Endothelial cell of umbilical vein (primary cell): ENCODE measurements around the gene TMEM35B. TPM values are rescaled to one million over a fixed set of nuclear protein-coding genes. Genes with fewer than 3 reads are reported as not detected.

Source experiments
- BruUV-seq: library from RNA; stranded (reverse); fragments of 400-500 nt; replicated peaks from 2 replicates; lab custom pipeline; 2021; lab: Mats Ljungman, UMichigan
- CTCF ChIA-PET: fragments of 300-600, 350-600 bp; sonication (Branson Sonifier 250); formaldehyde crosslinking; loops from one replicate; lab custom pipeline; 2021; ENCODE audit warnings: antibody characterized with exemption, inconsistent platforms; lab: Charles Lee
- POLR2A ChIA-PET: fragments of 300-600, 350-600 bp; sonication (Branson Sonifier 250); formaldehyde crosslinking; loops from one replicate; lab custom pipeline; 2021; ENCODE audit warnings: antibody characterized with exemption, inconsistent platforms; lab: Charles Lee
- DNase-seq: peaks from one replicate; pipeline ENCODE4 v3.0.0-alpha.2; 2011; ENCODE audit warnings: low read depth, low spot score
- FAIRE-seq: peaks from 2 replicates; lab custom pipeline; 2011; peaks lifted over from hg19 to GRCh38; lab: Jason Lieb, UNC
- H2AFZ ChIP-seq: 2 replicates; pipeline ENCODE4 v1.6.0; 2012; ENCODE audit warnings: low read depth, low read length, control low read depth, inconsistent platforms
- H3K27ac ChIP-seq: 2 replicates; pipeline ENCODE4 v1.5.1; 2011; ENCODE audit warnings: low read depth, mild to moderate bottlenecking, control low read depth, low read length, moderate library complexity; ENCODE audit not compliant: insufficient read depth
- H3K27me3 ChIP-seq, 2 experiments: 2 replicates each; pipeline versions ENCODE4 v1.6.0 to v1.6.1; 2011; ENCODE audit warnings: low read length in 2 of 2, mixed read lengths in 1 of 2; ENCODE audit not compliant: control insufficient read depth in 2 of 2, insufficient read depth in 2 of 2
- H3K36me3 ChIP-seq, 2 experiments: 2 replicates in 1 of 2; 3 replicates in 1 of 2; pipeline ENCODE4 v1.5.1; 2011; ENCODE audit warnings: low read length in 2 of 2, mild to moderate bottlenecking in 1 of 2, moderate library complexity in 1 of 2; ENCODE audit not compliant: control insufficient read depth in 2 of 2, insufficient read depth in 2 of 2; ENCODE audit errors: extremely low read depth in 1 of 2
- H3K4me1 ChIP-seq: 3 replicates; pipeline ENCODE4 v1.5.1; 2011; ENCODE audit warnings: mild to moderate bottlenecking, low read length; ENCODE audit not compliant: control insufficient read depth, insufficient read depth; ENCODE audit errors: extremely low read depth
- H3K4me2 ChIP-seq: 2 replicates; pipeline ENCODE4 v1.6.1; 2011; ENCODE audit warnings: low read length, control low read depth, mixed read lengths; ENCODE audit not compliant: insufficient read depth
- H3K4me3 ChIP-seq, 3 experiments: fragments of 200-600 bp in 1 of 3; sonication (generic), shearing (Covaris generic) in 1 of 3; replicated peaks in 1 of 3; 2 replicates each; pipeline ENCODE4 v1.5.1; 2011 to 2016; ENCODE audit warnings: control low read depth in 3 of 3, low read length in 3 of 3, mild to moderate bottlenecking in 2 of 3, inconsistent platforms in 1 of 3, low read depth in 1 of 3, moderate library complexity in 1 of 3; ENCODE audit not compliant: insufficient read depth in 1 of 3
- H3K79me2 ChIP-seq: 2 replicates; pipeline ENCODE4 v1.6.0; 2012; ENCODE audit warnings: low read length, inconsistent platforms; ENCODE audit not compliant: control insufficient read depth, insufficient read depth
- H3K9ac ChIP-seq: replicated peaks from 2 replicates; pipeline ENCODE3; 2011; ENCODE audit warnings: low read length, control low read depth; ENCODE audit not compliant: insufficient read depth; ENCODE audit errors: extremely low read depth
- H3K9me1 ChIP-seq: replicated peaks from 3 replicates; pipeline ENCODE4 v1.6.0; 2011; ENCODE audit warnings: mild to moderate bottlenecking, low read length; ENCODE audit not compliant: control insufficient read depth, insufficient read depth; ENCODE audit errors: extremely low read depth
- H3K9me3 ChIP-seq: replicated peaks from 2 replicates; pipeline ENCODE4 v1.5.1; 2012; ENCODE audit warnings: low read length, inconsistent platforms; ENCODE audit not compliant: control insufficient read depth, insufficient read depth
- H4K20me1 ChIP-seq: replicated peaks from 2 replicates; pipeline ENCODE3; 2011; ENCODE audit warnings: mild to moderate bottlenecking, low read length; ENCODE audit not compliant: control insufficient read depth, insufficient read depth; ENCODE audit errors: extremely low read depth
- FOS ChIP-seq: IDR thresholded peaks from 2 replicates; pipeline ENCODE4 v1.6.1; 2011; ENCODE audit warnings: mild to moderate bottlenecking, low read length, moderate library complexity, borderline replicate concordance; ENCODE audit not compliant: insufficient read depth
- dilution Hi-C: fragments of 300-500 bp; cut with MboI; formaldehyde crosslinking; loops from one replicate; pipeline ENCODE4 v1.15.0; 2019; ENCODE audit warnings: low sequenced_read_pairs; ENCODE audit not compliant: extremely low pct_ligation_motif_present
- intact Hi-C: fragments of 100-400 bp; cut with micrococcal nuclease; formaldehyde crosslinking; loops from one replicate; pipeline ENCODE4 v1.10.0; 2022
- polyA plus RNA-seq, 4 experiments: library from polyadenylated mRNA; depleted of rRNA in 3 of 4; stranded (reverse) in 3 of 4; unstranded in 1 of 4; fragments of >200 nt; gene quantifications; 2 replicates each; pipeline versions ENCODE4 v1.2.1 to v1.2.3, GENCODE V29; 2011 to 2012; ENCODE audit warnings: missing spikeins in 1 of 4
- total RNA-seq: library from RNA; stranded (reverse); gene quantifications from 2 replicates; pipeline ENCODE4 v1.2.3, GENCODE V29; 2021
- TF ChIP-seq, protein P1 (sequence below), 2 donors: IDR thresholded peaks; 1 replicate in 1 of 2; 2 replicates in 1 of 2; pipeline ENCODE4 v1.5.1; 2011; ENCODE audit warnings: low read length in 2 of 2, mild to moderate bottlenecking in 2 of 2, moderate library complexity in 2 of 2, control low read depth in 1 of 2, inconsistent platforms in 1 of 2, low read depth in 1 of 2; ENCODE audit not compliant: insufficient read depth in 1 of 2; ENCODE audit errors: extremely low read depth in 1 of 2

The TMEM35B gene
- total and polyA plus RNA-seq, 2 donors (not counting 3 experiments of a cell fraction or from before 2014, with no cell fraction given): 18.7 to 46.2 TPM

- peaks cover 0 to 2% of the 10 kb centered on the region in 2 experiments for H3K36me3 ChIP-seq
- no peaks in the 10 kb centered on the region for H3K27me3 ChIP-seq
- POLR2A ChIA-PET: interaction anchor here (0.9 to 1.8 kb wide), 3 partner anchors 32 to 48 kb away, joined by 4 to 10 read pairs (median 5); partner anchors contain the start of genes TMEM35B and ZMYM1
- H3K79me2 ChIP-seq: peaks cover 16% of the 10 kb centered on the region
- H2AFZ ChIP-seq: peak overlapping the region; percentile 63
- peak overlapping the region; percentile 96 for H3K9ac ChIP-seq
- intact Hi-C loops: loop anchor here (1.0 to 5.0 kb wide), 7 partner anchors 32 to 179 kb away; partner anchors contain the start of genes SFPQ, TMEM35B and ZMYM1
- no peaks in the 10 kb centered on the region for H3K9me3 ChIP-seq
- H3K4me3 ChIP-seq: peak overlapping the region; percentile 79 to 96 (median 85)
- peak; percentile 73 for DNase-seq
- TSS peak; percentile 89 for BruUV-seq
- dilution Hi-C loops: no loop called here
- peak overlapping the region; percentile 98 for H3K4me2 ChIP-seq
- no peaks in the 10 kb centered on the region for H4K20me1 ChIP-seq
- H3K27ac ChIP-seq: peak overlapping the region; percentile 69
- peaks cover 9% of the 10 kb centered on the region for H3K4me1 ChIP-seq
- no peaks in the 10 kb centered on the region for H3K9me1 ChIP-seq
- peak; percentile 50 for TF ChIP-seq FOS
- TF ChIP-seq, protein P1, sequence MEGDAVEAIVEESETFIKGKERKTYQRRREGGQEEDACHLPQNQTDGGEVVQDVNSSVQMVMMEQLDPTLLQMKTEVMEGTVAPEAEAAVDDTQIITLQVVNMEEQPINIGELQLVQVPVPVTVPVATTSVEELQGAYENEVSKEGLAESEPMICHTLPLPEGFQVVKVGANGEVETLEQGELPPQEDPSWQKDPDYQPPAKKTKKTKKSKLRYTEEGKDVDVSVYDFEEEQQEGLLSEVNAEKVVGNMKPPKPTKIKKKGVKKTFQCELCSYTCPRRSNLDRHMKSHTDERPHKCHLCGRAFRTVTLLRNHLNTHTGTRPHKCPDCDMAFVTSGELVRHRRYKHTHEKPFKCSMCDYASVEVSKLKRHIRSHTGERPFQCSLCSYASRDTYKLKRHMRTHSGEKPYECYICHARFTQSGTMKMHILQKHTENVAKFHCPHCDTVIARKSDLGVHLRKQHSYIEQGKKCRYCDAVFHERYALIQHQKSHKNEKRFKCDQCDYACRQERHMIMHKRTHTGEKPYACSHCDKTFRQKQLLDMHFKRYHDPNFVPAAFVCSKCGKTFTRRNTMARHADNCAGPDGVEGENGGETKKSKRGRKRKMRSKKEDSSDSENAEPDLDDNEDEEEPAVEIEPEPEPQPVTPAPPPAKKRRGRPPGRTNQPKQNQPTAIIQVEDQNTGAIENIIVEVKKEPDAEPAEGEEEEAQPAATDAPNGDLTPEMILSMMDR (IDR thresholded peaks at IDR 0.05; ENCODE audit: extremely low read depth in 1 of 2, insufficient read depth in 1 of 2, low read depth in 1 of 2, low read length in 2 of 2): no peak
- CTCF ChIA-PET: interaction anchor here (0.5 to 3.0 kb wide), 5 partner anchors 44 to 126 kb away, joined by 3 to 9 read pairs (median 5); partner anchors contain the start of genes TMEM35B and ZMYM1
- FAIRE-seq: peak; percentile 77
Observed at GRCh38 chr1:35030756-35031446, 45.8 kb upstream of the TMEM35B start.
